Measurements from ENCODE around the gene TRIP4. TPM values are rescaled to one million over a fixed set of nuclear protein-coding genes. Genes with fewer than 3 reads are reported as not detected.
A peak's percentile ranks its signal among the peaks of the same experiment; 100 is the strongest.

Gene TRIP4
- total and polyA plus RNA-seq, 2 donors from 2014 or later = 29.8 to 33.1 TPM

DNA sequence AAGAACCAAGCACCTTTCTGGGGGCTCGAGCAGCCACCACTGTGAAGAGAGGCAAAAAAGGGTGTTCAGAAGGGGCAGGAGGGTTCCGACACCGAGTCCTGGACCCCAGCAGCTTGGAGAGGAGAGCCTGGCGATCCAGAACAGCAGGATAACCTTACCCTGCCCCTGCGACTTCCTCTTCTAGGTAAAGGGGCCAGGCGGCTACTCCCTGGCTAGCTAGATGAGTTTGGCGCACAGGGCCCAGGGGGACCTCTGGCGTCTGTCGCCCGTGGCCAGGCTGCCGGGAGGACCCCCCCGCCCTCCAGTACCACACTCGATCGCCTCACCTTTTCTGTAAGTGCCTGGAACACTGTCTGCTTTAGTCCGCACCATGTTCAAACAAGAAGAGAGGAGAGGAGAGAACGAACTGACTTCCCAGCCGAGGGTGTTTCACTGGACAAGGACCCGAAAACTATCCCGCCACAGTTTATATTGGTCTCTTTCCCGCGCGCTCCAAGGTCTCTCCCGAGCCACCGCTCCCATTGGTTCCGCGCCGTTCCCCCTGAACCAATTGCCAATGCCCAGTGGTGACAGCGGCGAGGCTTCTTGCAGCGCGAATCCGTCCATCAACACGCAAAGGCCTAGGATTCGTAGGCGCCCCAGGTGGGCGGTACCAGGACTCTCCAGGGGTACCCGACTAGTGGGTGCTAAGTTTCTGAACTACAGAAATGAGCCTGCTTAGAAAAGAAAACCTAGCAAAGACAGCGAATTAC lies 6.5 kb upstream of the TRIP4 start, which contains the start of gene PCLAF:
TSS of gene PCLAF (minus strand) at position 442 of the 752 bp plus-strand sequence. CDS start at position 372, 70 bp downstream.
- Histone ChIP-seq H3K4me1 (ENCODE audit: control insufficient read depth in 2 of 3, insufficient read depth in 2 of 3, low read depth in 1 of 3, low read length in 3 of 3) (no peaks in the 10 kb centered on the region), H3K36me3 (ENCODE audit: control insufficient read depth in 2 of 3, insufficient read depth in 3 of 3, low read length in 3 of 3) (no peaks in the 10 kb centered on the region), H3K9ac (ENCODE audit: low read length in 3 of 3) (peak within 1 kb of the TSS; percentile 28 to 51 (median 46)), H3K4me3 (ENCODE audit: low read length in 3 of 3) (peak within 1 kb of the TSS; percentile 63 to 81 (median 73)), H3K27me3 (ENCODE audit: control insufficient read depth, insufficient read depth, low read length) (no peaks in the 10 kb centered on the region), H3K27ac (ENCODE audit: low read depth in 2 of 2, low read length in 2 of 2) (no peak within 1 kb of the TSS), H3K9me3 (ENCODE audit: control insufficient read depth in 2 of 3, insufficient read depth in 1 of 3, low read length in 3 of 3) (no peaks in the 10 kb centered on the region)
- peak; percentile 90 for FAIRE-seq
- intact Hi-C loops (cut with DNase I) = no loop called here
- TF ChIP-seq, protein P1, sequence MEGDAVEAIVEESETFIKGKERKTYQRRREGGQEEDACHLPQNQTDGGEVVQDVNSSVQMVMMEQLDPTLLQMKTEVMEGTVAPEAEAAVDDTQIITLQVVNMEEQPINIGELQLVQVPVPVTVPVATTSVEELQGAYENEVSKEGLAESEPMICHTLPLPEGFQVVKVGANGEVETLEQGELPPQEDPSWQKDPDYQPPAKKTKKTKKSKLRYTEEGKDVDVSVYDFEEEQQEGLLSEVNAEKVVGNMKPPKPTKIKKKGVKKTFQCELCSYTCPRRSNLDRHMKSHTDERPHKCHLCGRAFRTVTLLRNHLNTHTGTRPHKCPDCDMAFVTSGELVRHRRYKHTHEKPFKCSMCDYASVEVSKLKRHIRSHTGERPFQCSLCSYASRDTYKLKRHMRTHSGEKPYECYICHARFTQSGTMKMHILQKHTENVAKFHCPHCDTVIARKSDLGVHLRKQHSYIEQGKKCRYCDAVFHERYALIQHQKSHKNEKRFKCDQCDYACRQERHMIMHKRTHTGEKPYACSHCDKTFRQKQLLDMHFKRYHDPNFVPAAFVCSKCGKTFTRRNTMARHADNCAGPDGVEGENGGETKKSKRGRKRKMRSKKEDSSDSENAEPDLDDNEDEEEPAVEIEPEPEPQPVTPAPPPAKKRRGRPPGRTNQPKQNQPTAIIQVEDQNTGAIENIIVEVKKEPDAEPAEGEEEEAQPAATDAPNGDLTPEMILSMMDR (IDR thresholded peaks at IDR 0.05; ENCODE audit: borderline replicate concordance, extremely low read depth, insufficient read depth) = no peak
- DNase-seq = peak; percentile 95 to 99 (median 97)

DNA sequence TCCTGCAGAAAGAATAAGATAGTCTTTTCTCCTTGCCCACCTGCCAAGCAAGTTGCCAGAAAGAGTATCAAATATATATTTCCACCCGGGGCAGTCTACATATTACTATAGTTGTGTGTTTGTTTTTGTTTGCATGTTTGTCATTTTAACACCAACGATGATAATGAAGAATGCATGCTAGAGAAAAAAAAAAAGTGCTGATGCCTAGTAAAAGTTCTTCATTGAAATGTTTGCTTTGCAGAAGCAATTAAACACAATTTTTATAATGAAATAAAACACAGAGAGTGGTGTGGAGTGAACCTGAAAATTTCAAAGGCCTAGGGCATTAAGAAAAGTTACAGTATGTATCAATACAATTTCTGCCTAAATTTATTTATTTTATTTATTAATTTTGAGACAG lies 3.9 kb upstream of the TRIP4 start:
- H3K4me3 ChIP-seq (ENCODE audit: low read length in 3 of 3) = no peak overlapping the region
- intact Hi-C loops (cut with DNase I) = no loop called here
- TF ChIP-seq, protein P1 (IDR thresholded peaks at IDR 0.05; ENCODE audit: borderline replicate concordance, extremely low read depth, insufficient read depth) = no peak
- H3K4me1 ChIP-seq (ENCODE audit: control insufficient read depth in 2 of 3, insufficient read depth in 2 of 3, low read depth in 1 of 3, low read length in 3 of 3) = peaks cover 0 to 2% (median 0%) of the 10 kb centered on the region in 3 donors
- DNase-seq (no peak), FAIRE-seq (no peak)
- no peak overlapping the region for H3K27ac ChIP-seq (ENCODE audit: low read depth in 2 of 2, low read length in 2 of 2)
- H3K9me3 ChIP-seq (ENCODE audit: control insufficient read depth in 2 of 3, insufficient read depth in 1 of 3, low read length in 3 of 3) = no peaks in the 10 kb centered on the region
- H3K9ac ChIP-seq (ENCODE audit: low read length in 3 of 3) = no peak overlapping the region
- H3K36me3 ChIP-seq (ENCODE audit: control insufficient read depth in 2 of 3, insufficient read depth in 3 of 3, low read length in 3 of 3) = no peaks in the 10 kb centered on the region
- no peaks in the 10 kb centered on the region for H3K27me3 ChIP-seq (ENCODE audit: control insufficient read depth, insufficient read depth, low read length)

DNA sequence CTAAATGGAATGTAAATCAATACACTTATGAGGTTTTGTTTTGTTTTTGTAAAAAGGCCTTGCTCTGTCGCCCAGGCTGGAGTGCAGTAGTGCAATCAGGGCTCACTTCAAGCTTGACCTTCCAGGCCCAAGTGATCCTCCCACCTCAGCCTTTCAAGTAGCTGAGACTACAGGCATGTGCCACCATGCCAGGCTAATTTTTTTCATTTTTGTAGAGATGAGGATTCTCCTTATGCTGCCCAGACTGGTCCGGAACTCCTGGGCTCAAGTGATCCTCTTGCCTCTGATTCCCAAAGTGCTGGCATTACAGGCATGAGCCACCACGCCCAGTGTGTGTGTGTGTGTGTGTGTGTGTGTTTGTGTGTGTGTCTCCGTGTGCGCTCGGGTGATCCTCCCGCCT lies 1.3 kb upstream of the TRIP4 start:
- Histone ChIP-seq H3K27ac (ENCODE audit: low read depth in 2 of 2, low read length in 2 of 2) (no peak overlapping the region), H3K36me3 (ENCODE audit: control insufficient read depth in 2 of 3, insufficient read depth in 3 of 3, low read length in 3 of 3) (no peaks in the 10 kb centered on the region), H3K27me3 (ENCODE audit: control insufficient read depth, insufficient read depth, low read length) (no peaks in the 10 kb centered on the region), H3K4me3 (ENCODE audit: low read length in 3 of 3) (no peak overlapping the region), H3K9ac (ENCODE audit: low read length in 3 of 3) (no peak overlapping the region), H3K9me3 (ENCODE audit: control insufficient read depth in 2 of 3, insufficient read depth in 1 of 3, low read length in 3 of 3) (no peaks in the 10 kb centered on the region), H3K4me1 (ENCODE audit: control insufficient read depth in 2 of 3, insufficient read depth in 2 of 3, low read depth in 1 of 3, low read length in 3 of 3) (peaks cover 0 to 4% (median 0%) of the 10 kb centered on the region in 3 donors)
- no peak for FAIRE-seq
- TF ChIP-seq, protein P1 (IDR thresholded peaks at IDR 0.05; ENCODE audit: borderline replicate concordance, extremely low read depth, insufficient read depth) = no peak
- DNase-seq = peak in 1 of 5 donors; percentile 19
- intact Hi-C loops (cut with DNase I) = no loop called here
